SK-N-SH (cell line): ENCODE measurements around the gene DBNL. TPM values are rescaled to one million over a fixed set of nuclear protein-coding genes. Genes with fewer than 3 reads are reported as not detected.

ENCODE experiments used
- CTCF ChIA-PET: fragments of 300-600, 350-600 bp; formaldehyde crosslinking; extraction: SDS; loops from one replicate; lab custom pipeline; 2021; lab: Yijun Ruan, JAX
- POLR2A ChIA-PET: fragments of 350-600 bp; sonication (Branson Sonifier 250); formaldehyde crosslinking; extraction: SDS; loops from one replicate; lab custom pipeline; 2020; ENCODE audit warnings: antibody characterized with exemption, inconsistent platforms; lab: Yijun Ruan, JAX
- DNase-seq: peaks from one replicate; pipeline ENCODE4 v3.0.0; 2012
- H2AFZ ChIP-seq: fragments of 200-600 bp; sonication (generic); 2 replicates; pipeline ENCODE4 v1.8.1; 2016; ENCODE audit warnings: antibody characterized with exemption, mild to moderate bottlenecking, low read depth
- H3F3A ChIP-seq: fragments of 200-600 bp; sonication (generic); replicated peaks from 2 replicates; pipeline ENCODE3; 2016; ENCODE audit warnings: antibody characterized with exemption, mild to moderate bottlenecking; ENCODE audit not compliant: insufficient read depth
- H3K27ac ChIP-seq, 2 experiments: fragments of 200-500 bp in 1 of 2; fragments of 200-600 bp in 1 of 2; sonication (Bioruptor generic) in 1 of 2; sonication (generic), shearing (Covaris generic) in 1 of 2; 2 replicates each; pipeline versions ENCODE4 v1.5.1 to v1.6.1; 2014 to 2016; ENCODE audit warnings: low read depth in 2 of 2, inconsistent platforms in 1 of 2, low read length in 1 of 2, mild to moderate bottlenecking in 1 of 2, mixed read lengths in 1 of 2
- H3K27me3 ChIP-seq: fragments of 200-600 bp; sonication (generic), shearing (Covaris generic); 2 replicates; pipeline ENCODE4 v1.6.1; 2016; ENCODE audit warnings: mixed run types; ENCODE audit not compliant: insufficient read depth
- H3K36me3 ChIP-seq, 2 experiments: fragments of 200-500 bp in 1 of 2; fragments of 200-600 bp in 1 of 2; sonication (Bioruptor generic) in 1 of 2; sonication (generic) in 1 of 2; replicated peaks in 1 of 2; 2 replicates each; pipeline versions ENCODE3 to v1.5.1; 2014 to 2016; ENCODE audit warnings: low read length in 1 of 2, mild to moderate bottlenecking in 1 of 2; ENCODE audit not compliant: insufficient read depth in 2 of 2, control insufficient read depth in 1 of 2
- H3K4me1 ChIP-seq, 2 experiments: fragments of 200-500 bp in 1 of 2; fragments of 200-600 bp in 1 of 2; sonication (Bioruptor generic) in 1 of 2; sonication (generic), shearing (Covaris generic) in 1 of 2; 2 replicates each; pipeline versions ENCODE4 v1.5.1 to v1.6.1; 2014 to 2016; ENCODE audit warnings: low read depth in 1 of 2, low read length in 1 of 2, mixed run types in 1 of 2; ENCODE audit not compliant: insufficient read depth in 2 of 2, control insufficient read depth in 1 of 2
- H3K4me2 ChIP-seq: fragments of 200-600 bp; sonication (generic), shearing (Covaris generic); 2 replicates; pipeline ENCODE4 v1.6.1; 2017; ENCODE audit warnings: mixed run types
- H3K4me3 ChIP-seq, 2 experiments: fragments of 200-500 bp in 1 of 2; fragments of 200-600 bp in 1 of 2; sonication (Bioruptor generic) in 1 of 2; sonication (generic), shearing (Covaris generic) in 1 of 2; 2 replicates each; pipeline versions ENCODE4 v1.5.1 to v1.8.1; 2014 to 2016; ENCODE audit warnings: low read depth in 2 of 2, inconsistent platforms in 1 of 2, low read length in 1 of 2, mild to moderate bottlenecking in 1 of 2, mixed read lengths in 1 of 2, moderate library complexity in 1 of 2
- H3K79me2 ChIP-seq: fragments of 200-600 bp; sonication (generic); 2 replicates; pipeline ENCODE4 v1.8.1; 2017; ENCODE audit warnings: mild to moderate bottlenecking; ENCODE audit not compliant: insufficient read depth
- H3K9ac ChIP-seq: fragments of 200-600 bp; sonication (generic); 2 replicates; pipeline ENCODE4 v1.6.1; 2017; ENCODE audit warnings: mixed run types
- H3K9me2 ChIP-seq: fragments of 200-600 bp; sonication (generic); 2 replicates; pipeline ENCODE4 v1.6.1; 2017; ENCODE audit warnings: mixed run types
- H3K9me3 ChIP-seq: fragments of 200-600 bp; sonication (generic); 2 replicates; pipeline ENCODE4 v1.6.1; 2017; ENCODE audit warnings: mixed run types, mild to moderate bottlenecking, moderate library complexity
- H4K20me1 ChIP-seq: fragments of 200-600 bp; sonication (generic); 2 replicates; pipeline ENCODE4 v1.6.1; 2017; ENCODE audit warnings: mild to moderate bottlenecking, mixed run types; ENCODE audit not compliant: insufficient read depth
- EP300 ChIP-seq, 2 experiments: IDR thresholded peaks; 2 replicates each; pipeline versions ENCODE4 v1.4.0 to v1.6.1; 2012; ENCODE audit warnings: borderline replicate concordance in 1 of 2, low read depth in 1 of 2, low read length in 1 of 2
- POLR2AphosphoS5 ChIP-seq: IDR thresholded peaks from 2 replicates; pipeline ENCODE4 v1.6.1; 2012; ENCODE audit warnings: low read depth, low read length
- REST ChIP-seq: IDR thresholded peaks from 2 replicates; pipeline ENCODE4 v1.6.1; 2012; ENCODE audit warnings: mild to moderate bottlenecking, low read depth, low read length, moderate library complexity
- TEAD4 ChIP-seq: IDR thresholded peaks from 2 replicates; pipeline ENCODE4 v1.4.0; 2012; ENCODE audit warnings: mild to moderate bottlenecking, borderline replicate concordance; ENCODE audit not compliant: insufficient read depth
- WGBS: methylation state at CpG from one replicate; pipeline ENCODE4 v1.1.6; 2017; ENCODE audit warnings: low lambda C conversion rate; 5-methylcytosine and 5-hydroxymethylcytosine counted together
- polyA plus RNA-seq, 3 experiments: library from polyadenylated mRNA; depleted of rRNA; stranded (reverse); fragments of >200 nt; gene quantifications; 2 replicates each; pipeline ENCODE4 v1.2.3, GENCODE V29; 2012
- TF ChIP-seq, protein P1 (sequence below): IDR thresholded peaks from 2 replicates; pipeline ENCODE4 v1.4.0; 2012; ENCODE audit warnings: low read depth
- TF ChIP-seq, protein P2 (sequence below): IDR thresholded peaks from 2 replicates; pipeline ENCODE4; 2012

The DBNL gene
- polyA plus RNA-seq, 1 of the 3 experiments (the other 2 are of a cell fraction) = 244 TPM

DNA sequence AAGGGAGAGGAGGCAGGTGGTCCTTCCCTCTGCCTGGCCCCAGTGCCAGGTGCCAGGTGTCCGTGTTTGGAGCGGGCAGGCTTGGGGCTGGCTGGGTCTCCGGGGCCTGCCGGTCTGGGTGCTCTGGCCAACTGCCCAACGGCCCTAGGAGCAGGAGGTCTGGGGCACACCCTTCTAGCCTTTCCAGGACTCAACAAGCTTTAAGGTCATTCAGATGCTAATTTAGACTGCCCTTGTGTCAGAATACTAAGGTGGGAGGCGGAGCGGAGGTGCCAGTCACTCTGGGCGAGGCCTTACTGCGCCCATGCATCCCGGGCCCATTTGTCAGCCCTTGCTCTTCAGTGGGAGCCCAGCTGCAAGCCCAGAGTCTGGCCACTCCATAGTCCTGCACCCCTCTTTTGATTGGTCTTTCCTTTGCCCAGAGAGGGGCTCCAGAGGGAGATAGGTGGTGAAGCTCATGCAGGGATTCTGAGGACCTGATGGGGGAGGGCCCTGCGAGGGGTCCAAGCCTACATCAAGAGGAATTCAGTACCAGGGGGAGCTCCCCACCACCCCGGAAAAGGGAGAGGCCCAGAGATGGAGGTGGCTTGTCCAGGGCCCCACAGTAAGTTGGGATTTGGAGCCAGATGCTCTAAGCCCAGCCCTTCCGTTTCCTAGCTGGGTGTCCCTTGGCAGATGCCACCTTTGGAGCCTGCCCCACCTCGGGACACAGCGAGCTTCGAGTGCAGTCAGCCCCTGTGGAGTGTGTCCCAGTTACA, 19.6 kb downstream of the DBNL start:
- Histone ChIP-seq H3K79me2 (no peaks in the 10 kb centered on the region), H3K9me3 (no peaks in the 10 kb centered on the region), H3K4me2 (no peak overlapping the region), H3F3A (peaks cover 29% of the 10 kb centered on the region), H3K36me3 (peaks cover 10 to 36% of the 10 kb centered on the region in 2 experiments), H3K4me1 (peaks cover 4 to 43% of the 10 kb centered on the region in 2 experiments; a peak in 3 of 4 replicates), H4K20me1 (no peaks in the 10 kb centered on the region), H2AFZ (no peak overlapping the region), H3K9ac (no peak overlapping the region), H3K9me2 (no peaks in the 10 kb centered on the region), H3K4me3 (no peak overlapping the region), H3K27ac (no peak overlapping the region; a peak in 1 of 4 replicates), H3K27me3 (no peaks in the 10 kb centered on the region)
- ChIA-PET POLR2A (interaction anchor here (0.9 to 1.9 kb wide), 4 partner anchors 9 to 78 kb away, joined by 3 to 11 read pairs (median 6); partner anchors contain the start of gene DBNL), CTCF (interaction anchor here (0.9 to 2.5 kb wide), 5 partner anchors 8 to 139 kb away, joined by 3 to 11 read pairs (median 6); no protein-coding TSS in a partner anchor)
- TF ChIP-seq, protein P1, sequence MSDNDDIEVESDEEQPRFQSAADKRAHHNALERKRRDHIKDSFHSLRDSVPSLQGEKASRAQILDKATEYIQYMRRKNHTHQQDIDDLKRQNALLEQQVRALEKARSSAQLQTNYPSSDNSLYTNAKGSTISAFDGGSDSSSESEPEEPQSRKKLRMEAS = no peak
- no peak for TF ChIP-seq EP300 (IDR thresholded peaks at IDR 0.05; ENCODE audit: borderline replicate concordance in 1 of 2, low read depth in 1 of 2, low read length in 1 of 2)
- TF ChIP-seq REST = peak; percentile 55
- peak; percentile 34; the same call in 1 of the 2 replicates for TF ChIP-seq POLR2AphosphoS5
- WGBS = 75% methylated on average over 15 of the region's 16 CpGs
- DNase-seq = peak; percentile 45

DNA sequence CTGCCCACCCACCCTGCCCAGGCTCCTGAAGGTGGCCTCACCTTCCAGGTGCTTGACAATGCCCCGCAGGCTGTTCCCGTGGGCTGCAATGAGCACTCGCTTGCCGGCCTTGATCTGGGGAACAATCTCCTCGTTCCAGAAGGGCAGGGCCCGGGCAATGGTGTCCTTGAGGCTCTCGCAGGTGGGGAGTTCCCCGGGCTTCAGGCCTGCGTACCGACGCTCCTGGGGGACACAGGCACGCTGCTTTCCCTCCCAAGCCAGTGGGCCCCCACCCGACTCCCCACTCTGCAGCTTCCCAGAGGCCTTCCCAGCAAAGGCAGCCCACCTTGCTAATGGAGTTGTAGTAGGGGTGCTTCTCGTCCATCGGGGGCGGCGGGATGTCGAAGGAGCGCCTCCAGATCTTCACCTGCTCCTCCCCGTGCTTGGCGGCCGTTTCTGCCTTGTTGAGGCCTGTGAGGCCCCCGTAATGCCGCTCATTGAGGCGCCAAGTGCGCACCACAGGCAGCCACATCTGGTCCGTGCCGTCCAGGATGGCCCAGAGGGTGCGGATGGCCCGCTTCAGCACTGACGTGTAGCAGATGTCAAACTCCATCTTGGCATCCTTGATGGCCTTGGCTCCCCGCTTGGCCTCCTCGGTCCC, 20.4 kb downstream of the DBNL start:
- Histone ChIP-seq H3F3A (peaks cover 34% of the 10 kb centered on the region), H3K9ac (no peak overlapping the region), H3K9me3 (no peaks in the 10 kb centered on the region), H4K20me1 (no peaks in the 10 kb centered on the region), H3K27ac (peak overlapping the region in 1 of 2 experiments; percentile 18; a peak in 1 of 4 replicates), H3K36me3 (peaks cover 7 to 27% of the 10 kb centered on the region in 2 experiments), H3K4me1 (peaks cover 4 to 43% of the 10 kb centered on the region in 2 experiments; a peak in 3 of 4 replicates), H3K9me2 (no peaks in the 10 kb centered on the region), H3K79me2 (no peaks in the 10 kb centered on the region), H3K4me2 (no peak overlapping the region), H3K27me3 (no peaks in the 10 kb centered on the region), H2AFZ (no peak overlapping the region), H3K4me3 (peak overlapping the region in 1 of 2 experiments; percentile 13; a peak in 1 of 4 replicates)
- WGBS = 27% methylated on average over 19 of the region's 33 CpGs
- ChIA-PET CTCF (interaction anchor here (1.7 to 2.5 kb wide), 2 partner anchors 12 to 131 kb away, joined by 6 to 11 read pairs; no protein-coding TSS in a partner anchor), POLR2A (interaction anchor here (0.8 to 1.9 kb wide), 7 partner anchors 8 to 1503 kb away, joined by 3 to 11 read pairs (median 5); partner anchors contain the start of genes DBNL and POLD2)
- TF ChIP-seq, protein P2, sequence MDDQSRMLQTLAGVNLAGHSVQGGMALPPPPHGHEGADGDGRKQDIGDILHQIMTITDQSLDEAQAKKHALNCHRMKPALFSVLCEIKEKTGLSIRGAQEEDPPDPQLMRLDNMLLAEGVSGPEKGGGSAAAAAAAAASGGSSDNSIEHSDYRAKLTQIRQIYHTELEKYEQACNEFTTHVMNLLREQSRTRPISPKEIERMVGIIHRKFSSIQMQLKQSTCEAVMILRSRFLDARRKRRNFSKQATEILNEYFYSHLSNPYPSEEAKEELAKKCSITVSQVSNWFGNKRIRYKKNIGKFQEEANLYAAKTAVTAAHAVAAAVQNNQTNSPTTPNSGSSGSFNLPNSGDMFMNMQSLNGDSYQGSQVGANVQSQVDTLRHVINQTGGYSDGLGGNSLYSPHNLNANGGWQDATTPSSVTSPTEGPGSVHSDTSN = 0 out of 2 replicates have a peak, but pooled peaks have one; percentile 1
- TF ChIP-seq TEAD4 = no peak
- peak; percentile 71 for DNase-seq
